Endodermal cell (in vitro differentiated cells): ENCODE data around the gene FGD4. TPM values are rescaled to one million over a fixed set of nuclear protein-coding genes. Genes with fewer than 3 reads are reported as not detected.

ENCODE experiments used
- DNase-seq: peaks from one replicate; pipeline ENCODE4 v3.0.0-alpha.2; 2017
- H3K27ac ChIP-seq: 2 replicates; pipeline ENCODE4 v1.5.1; 2013; ENCODE audit warnings: mild to moderate bottlenecking, low read depth, low read length, moderate library complexity
- H3K27me3 ChIP-seq: 2 replicates; pipeline ENCODE4 v1.6.1; 2013; ENCODE audit warnings: mild to moderate bottlenecking, low read length, moderate library complexity; ENCODE audit not compliant: insufficient read depth, control insufficient read depth, poor library complexity, severe bottlenecking
- H3K36me3 ChIP-seq: 2 replicates; pipeline ENCODE4 v1.7.0; 2013; ENCODE audit warnings: mild to moderate bottlenecking, low read length, moderate library complexity; ENCODE audit not compliant: control insufficient read depth, insufficient read depth
- H3K4me1 ChIP-seq: one replicate; pipeline ENCODE4 v1.7.0; 2013; ENCODE audit warnings: low read length; ENCODE audit not compliant: control insufficient read depth, insufficient read depth
- H3K4me3 ChIP-seq: 2 replicates; pipeline ENCODE4 v1.5.1; 2013; ENCODE audit warnings: mild to moderate bottlenecking, low read length, moderate library complexity
- H3K9ac ChIP-seq: 2 replicates; pipeline ENCODE4 v1.6.1; 2013; ENCODE audit warnings: mild to moderate bottlenecking, low read length, moderate library complexity; ENCODE audit not compliant: poor library complexity, severe bottlenecking; ENCODE audit errors: extremely low read depth
- H3K9me3 ChIP-seq: 2 replicates; pipeline ENCODE4 v1.6.1; 2013; ENCODE audit warnings: mild to moderate bottlenecking, low read length, moderate library complexity; ENCODE audit not compliant: control insufficient read depth
- H3K27ac Mint-ChIP-seq: 2 replicates; pipeline ENCODE4 v1.8.0; 2020; ENCODE audit warnings: mixed read lengths
- H3K27me3 Mint-ChIP-seq: 2 replicates; pipeline ENCODE4 v1.8.0; 2021; ENCODE audit warnings: mild to moderate bottlenecking, mixed read lengths; ENCODE audit not compliant: insufficient read depth
- H3K36me3 Mint-ChIP-seq: 2 replicates; pipeline ENCODE4 v1.8.0; 2020; ENCODE audit warnings: low read depth, mixed read lengths
- H3K4me1 Mint-ChIP-seq: 2 replicates; pipeline ENCODE4 v1.8.0; 2020; ENCODE audit warnings: mixed read lengths
- H3K4me3 Mint-ChIP-seq: 2 replicates; pipeline ENCODE4 v1.8.0; 2020; ENCODE audit warnings: mild to moderate bottlenecking, moderate library complexity, mixed read lengths
- H3K9me3 Mint-ChIP-seq: 2 replicates; pipeline ENCODE4 v1.8.0; 2020; ENCODE audit warnings: mild to moderate bottlenecking, mixed read lengths
- CTCF ChIP-seq: fragments of 200-600 bp; sonication (generic); conservative IDR thresholded peaks from 2 replicates; pipeline ENCODE4 v1.5.0; 2021; ENCODE audit warnings: antibody characterized with exemption, mild to moderate bottlenecking
- WGBS, 2 experiments: methylation state at CpG; one replicate each; pipeline versions ENCODE4 v1.1.5 to v1.1.7; 2013; ENCODE audit warnings: missing lambda C conversion rate in 2 of 2, mixed read lengths in 1 of 2; ENCODE audit not compliant: insufficient coverage in 1 of 2, insufficient read length in 1 of 2; 5-methylcytosine and 5-hydroxymethylcytosine counted together
- total RNA-seq, 2 donors: library from RNA; stranded (reverse); fragmentation: NEBNext Ultra II Directional in 1 of 2; extraction: Animal tissue kit (Norgen Biotek cat#: 25700) in 1 of 2; gene quantifications; 2 replicates in 1 of 2; 3 replicates in 1 of 2; pipeline ENCODE4 v1.2.1, GENCODE V29; 2021

The FGD4 gene
- total RNA-seq, 2 donors from 2014 or later: 27.6 to 57.7 TPM

GRCh38 chr12:32482226-32482625, 82.9 kb downstream of the FGD4 start:
- Histone ChIP-seq H3K4me3 (no peak overlapping the region), H3K27ac (no peak overlapping the region), H3K36me3 (peaks cover 21% of the 10 kb centered on the region), H3K9ac (no peak overlapping the region), H3K4me1 (peaks cover 4% of the 10 kb centered on the region), H3K9me3 (no peaks in the 10 kb centered on the region), H3K27me3 (no peaks in the 10 kb centered on the region)
- Mint-ChIP-seq H3K4me1 (peaks cover 11% of the 10 kb centered on the region), H3K27ac (no peak overlapping the region), H3K36me3 (peaks cover 49% of the 10 kb centered on the region), H3K27me3 (no peaks in the 10 kb centered on the region), H3K9me3 (no peaks in the 10 kb centered on the region), H3K4me3 (no peak overlapping the region)
- no peak for TF ChIP-seq CTCF
- no peak for DNase-seq
- WGBS, 2 experiments: 93% methylated on average over 3 of the region's 3 CpGs; no CpG with 5 or more reads in 1 of the 2 experiments

- H3K9me3 Mint-ChIP-seq: no peaks in the 10 kb centered on the region
- Histone ChIP-seq H3K36me3 (peaks cover 15% of the 10 kb centered on the region), H3K4me1 (peaks cover 4% of the 10 kb centered on the region), H3K27me3 (no peaks in the 10 kb centered on the region), H3K9ac (no peak overlapping the region), H3K4me3 (no peak overlapping the region), H3K9me3 (no peaks in the 10 kb centered on the region), H3K27ac (no peak overlapping the region)
- peaks cover 40% of the 10 kb centered on the region for H3K36me3 Mint-ChIP-seq
- H3K4me3 Mint-ChIP-seq: no peak overlapping the region
- no peak for TF ChIP-seq CTCF
- peaks cover 11% of the 10 kb centered on the region for H3K4me1 Mint-ChIP-seq
- H3K27me3 Mint-ChIP-seq: no peaks in the 10 kb centered on the region
- H3K27ac Mint-ChIP-seq: peak overlapping the region; percentile 6
- DNase-seq: no peak
Observed at GRCh38 chr12:32483499-32483898, 84.1 kb downstream of the FGD4 start.

- no peak overlapping the region for H3K27ac Mint-ChIP-seq
- no peaks in the 10 kb centered on the region for H3K9me3 Mint-ChIP-seq
- Histone ChIP-seq H3K27me3 (no peaks in the 10 kb centered on the region), H3K36me3 (peaks cover 10% of the 10 kb centered on the region), H3K4me1 (peaks cover 4% of the 10 kb centered on the region), H3K9ac (no peak overlapping the region), H3K9me3 (no peaks in the 10 kb centered on the region), H3K27ac (no peak overlapping the region), H3K4me3 (no peak overlapping the region)
- no peaks in the 10 kb centered on the region for H3K27me3 Mint-ChIP-seq
- TF ChIP-seq CTCF: no peak
- H3K36me3 Mint-ChIP-seq: peaks cover 37% of the 10 kb centered on the region
- no peak for DNase-seq
- 92% methylated on average over 1 of the region's 1 CpG; no CpG with 5 or more reads in 1 of the 2 experiments for WGBS, 2 experiments
- peaks cover 11% of the 10 kb centered on the region for H3K4me1 Mint-ChIP-seq
- H3K4me3 Mint-ChIP-seq: no peak overlapping the region
Observed at GRCh38 chr12:32483993-32484392, 84.6 kb downstream of the FGD4 start.
